B cell (primary cell): ENCODE measurements around the gene TBC1D14. TPM values are rescaled to one million over a fixed set of nuclear protein-coding genes. Genes with fewer than 3 reads are reported as not detected.

Experiments used
- ATAC-seq: fragments of 200-7000 bp; cut with Tn5 transposase; one replicate; pipeline ENCODE4 v1.10.0; 2021; ENCODE audit warnings: low read depth, mild to moderate bottlenecking, moderate number of reproducible peaks, moderate library complexity
- CTCF ChIA-PET: fragments of 350-600 bp; sonication (Branson Sonifier 250); formaldehyde crosslinking; loops from one replicate; lab custom pipeline; 2021; ENCODE audit warnings: antibody characterized with exemption, inconsistent platforms; lab: Charles Lee
- POLR2A ChIA-PET: fragments of 350-600 bp; sonication (Branson Sonifier 250); formaldehyde crosslinking; loops from one replicate; lab custom pipeline; 2021; ENCODE audit warnings: antibody characterized with exemption; lab: Charles Lee
- DNase-seq: peaks from one replicate; pipeline ENCODE4 v3.0.0; 2013
- H2AFZ ChIP-seq: 2 replicates; pipeline ENCODE4 v1.6.1; 2012; ENCODE audit warnings: mild to moderate bottlenecking, low read depth, low read length; ENCODE audit not compliant: insufficient read depth, poor library complexity, severe bottlenecking
- H3K27ac ChIP-seq, 2 donors: 1 replicate in 1 of 2; 2 replicates in 1 of 2; pipeline ENCODE4 v1.5.1; 2012 to 2013; ENCODE audit warnings: low read length in 2 of 2, mild to moderate bottlenecking in 2 of 2, moderate library complexity in 1 of 2
- H3K27me3 ChIP-seq, 4 experiments: fragments of 200-600 bp in 1 of 4; sonication (generic) in 1 of 4; replicated peaks in 1 of 4; 1 replicate in 2 of 4; 2 replicates in 2 of 4; pipeline versions ENCODE4 v1.6.1 to v1.7.0; 2013 to 2016; ENCODE audit warnings: low read length in 3 of 4, mild to moderate bottlenecking in 2 of 4, mixed read lengths in 1 of 4, moderate library complexity in 1 of 4; ENCODE audit not compliant: insufficient read depth in 4 of 4, control insufficient read depth in 3 of 4; ENCODE audit errors: control extremely low read depth in 1 of 4
- H3K36me3 ChIP-seq, 2 experiments: replicated peaks in 1 of 2; 1 replicate in 1 of 2; 2 replicates in 1 of 2; pipeline versions ENCODE4 v1.6.1 to v1.7.1; 2013; ENCODE audit warnings: low read length in 1 of 2; ENCODE audit not compliant: insufficient read depth in 2 of 2, control insufficient read depth in 1 of 2; ENCODE audit errors: control extremely low read depth in 1 of 2, extremely low read depth in 1 of 2
- H3K4me1 ChIP-seq, 2 donors: fragments of 200-600 bp in 1 of 2; sonication (generic) in 1 of 2; 1 replicate in 1 of 2; 2 replicates in 1 of 2; pipeline versions ENCODE4 v1.5.1 to v1.6.1; 2013 to 2017; ENCODE audit warnings: low read length in 2 of 2; ENCODE audit not compliant: control insufficient read depth in 2 of 2, insufficient read depth in 2 of 2
- H3K4me2 ChIP-seq: replicated peaks from 2 replicates; pipeline ENCODE3; 2012; ENCODE audit warnings: mild to moderate bottlenecking, low read depth, low read length; ENCODE audit not compliant: poor library complexity, severe bottlenecking
- H3K4me3 ChIP-seq, 5 experiments: fragments of 200-600 bp in 1 of 5; sonication (generic) in 1 of 5; 1 replicate in 3 of 5; 2 replicates in 2 of 5; pipeline versions ENCODE4 v1.5.1 to v1.7.0; 2011 to 2016; ENCODE audit warnings: low read length in 4 of 5, mild to moderate bottlenecking in 4 of 5, low read depth in 2 of 5, control low read depth in 1 of 5, moderate library complexity in 1 of 5; ENCODE audit not compliant: insufficient read depth in 1 of 5; ENCODE audit errors: control extremely low read depth in 1 of 5, extremely low read depth in 1 of 5
- H3K79me2 ChIP-seq: fragments of 200-600 bp; sonication (generic); one replicate; pipeline ENCODE4 v1.6.0; 2016; ENCODE audit warnings: low read length; ENCODE audit not compliant: control insufficient read depth, insufficient read depth
- H3K9ac ChIP-seq: fragments of 200-600 bp; sonication (generic); 2 replicates; pipeline ENCODE4 v1.6.1; 2017; ENCODE audit warnings: mild to moderate bottlenecking, low read length, moderate library complexity
- H3K9me3 ChIP-seq, 3 donors: one replicate each; pipeline versions ENCODE4 v1.6.1 to v1.7.1; 2013; ENCODE audit warnings: low read length in 2 of 3; ENCODE audit not compliant: control insufficient read depth in 2 of 3, insufficient read depth in 1 of 3; ENCODE audit errors: control extremely low read depth in 1 of 3
- H4K20me1 ChIP-seq: 2 replicates; pipeline ENCODE4 v1.6.0; 2012; ENCODE audit warnings: mild to moderate bottlenecking, low read length; ENCODE audit not compliant: insufficient read depth, control insufficient read depth, poor library complexity, severe bottlenecking
- H3K27ac Mint-ChIP-seq: one replicate; pipeline ENCODE4 v1.8.0; 2021; ENCODE audit warnings: mixed read lengths
- H3K27me3 Mint-ChIP-seq: one replicate; pipeline ENCODE4 v1.8.0; 2021; ENCODE audit warnings: mixed read lengths
- H3K4me1 Mint-ChIP-seq: one replicate; pipeline ENCODE4 v1.8.0; 2021; ENCODE audit warnings: mixed read lengths
- H3K4me3 Mint-ChIP-seq: one replicate; pipeline ENCODE4 v1.8.0; 2021; ENCODE audit warnings: mixed read lengths
- H3K9me3 Mint-ChIP-seq: one replicate; pipeline ENCODE4 v1.8.0; 2022; ENCODE audit warnings: mixed read lengths; ENCODE audit not compliant: insufficient read depth
- CTCF ChIP-seq: fragments of 200-600 bp; IDR thresholded peaks from one replicate; pipeline ENCODE4 v1.8.0; 2022; ENCODE audit warnings: antibody characterized with exemption, mild to moderate bottlenecking
- EZH2 ChIP-seq: IDR thresholded peaks from 2 replicates; pipeline ENCODE4 v1.6.1; 2012; ENCODE audit warnings: borderline replicate concordance, low read depth, mild to moderate bottlenecking, moderate library complexity, low read length; ENCODE audit not compliant: insufficient read depth, poor library complexity, severe bottlenecking
- WGBS: methylation state at CpG from one replicate; pipeline ENCODE4 v1.1.5; 2013; ENCODE audit warnings: missing lambda C conversion rate; ENCODE audit not compliant: insufficient coverage; 5-methylcytosine and 5-hydroxymethylcytosine counted together
- intact Hi-C: fragments of 100-400 bp; cut with micrococcal nuclease; formaldehyde crosslinking; loops from one replicate; pipeline ENCODE4 v1.10.0; 2022
- polyA plus RNA-seq: library from polyadenylated mRNA; depleted of rRNA; stranded (reverse); fragments of >200 nt; gene quantifications from 2 replicates; pipeline ENCODE4 v1.2.3, GENCODE V29; 2012
- total RNA-seq, 2 donors: library from RNA; stranded (reverse); fragments of 120-200 nt in 1 of 2; gene quantifications; 1 replicate in 1 of 2; 2 replicates in 1 of 2; pipeline versions ENCODE4 v1.2.3 to v1.2.4, GENCODE V29; 2013 to 2022

Gene TBC1D14
- total and polyA plus RNA-seq, 2 donors (not counting 1 experiment from before 2014, with no cell fraction given), result 21.9 to 42.0 TPM

DNA sequence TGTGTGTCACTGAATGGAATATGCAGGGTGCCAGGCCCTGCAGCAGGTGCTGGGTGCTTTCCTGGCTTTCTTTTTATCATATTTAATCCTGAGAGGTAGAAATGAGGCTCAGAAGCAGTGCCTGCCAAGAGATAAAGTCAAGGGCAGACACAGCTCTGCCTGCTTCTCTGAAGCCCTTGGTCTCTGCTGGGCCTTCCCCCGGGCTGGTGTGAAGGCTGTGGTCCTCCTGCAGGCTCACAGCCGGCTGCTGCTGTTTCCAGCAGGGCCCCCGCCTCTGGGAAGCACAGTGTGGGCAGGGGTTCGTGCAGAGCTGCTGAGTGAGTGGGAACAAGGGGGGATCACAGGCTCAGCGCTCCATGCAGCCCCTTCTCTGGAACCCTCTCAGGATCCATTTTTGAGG, 49.6 kb downstream of the TBC1D14 start:
- Mint-ChIP-seq H3K4me3 (no peak overlapping the region), H3K9me3 (no peaks in the 10 kb centered on the region), H3K4me1 (peaks cover 32% of the 10 kb centered on the region), H3K27ac (no peak overlapping the region), H3K27me3 (no peaks in the 10 kb centered on the region)
- Histone ChIP-seq H3K27ac (no peak overlapping the region), H3K9me3 (peaks cover 0 to 5% (median 0%) of the 10 kb centered on the region in 3 donors), H3K4me1 (peaks cover 29 to 38% of the 10 kb centered on the region in 2 donors), H3K36me3 (peaks cover 0 to 3% of the 10 kb centered on the region in 2 experiments), H3K9ac (no peak overlapping the region), H3K79me2 (peaks cover 88% of the 10 kb centered on the region), H3K27me3 (no peaks in the 10 kb centered on the region), H4K20me1 (peaks cover 46% of the 10 kb centered on the region), H2AFZ (no peak overlapping the region), H3K4me2 (no peak overlapping the region), H3K4me3 (no peak overlapping the region)
- intact Hi-C loops, result no loop called here
- POLR2A ChIA-PET, result no interaction called here
- no peak for TF ChIP-seq CTCF
- ATAC-seq (no peak), DNase-seq (no peak)
- WGBS, result 94% methylated on average over 5 of the region's 5 CpGs
- CTCF ChIA-PET, result interaction anchor here (1.5 kb wide), 1 partner anchor 15 kb away, joined by 6 read pairs; no protein-coding TSS in a partner anchor

- Mint-ChIP-seq H3K4me3 (no peak overlapping the region), H3K9me3 (no peaks in the 10 kb centered on the region), H3K27me3 (no peaks in the 10 kb centered on the region), H3K27ac (no peak overlapping the region), H3K4me1 (peaks cover 41% of the 10 kb centered on the region)
- Histone ChIP-seq H3K9ac (no peak overlapping the region), H3K9me3 (peaks cover 0 to 5% (median 0%) of the 10 kb centered on the region in 3 donors), H3K79me2 (peaks cover 79% of the 10 kb centered on the region), H2AFZ (no peak overlapping the region), H3K27ac (no peak overlapping the region), H3K4me1 (peaks cover 38 to 47% of the 10 kb centered on the region in 2 donors), H3K4me3 (no peak overlapping the region), H4K20me1 (peaks cover 37% of the 10 kb centered on the region), H3K4me2 (no peak overlapping the region), H3K27me3 (no peaks in the 10 kb centered on the region), H3K36me3 (peaks cover 0 to 3% of the 10 kb centered on the region in 2 experiments)
- DNase-seq, result no peak
- no peak for ATAC-seq
- no CpG with 5 or more reads among the region's 4 CpGs for whole genome bisulfite sequencing
- TF ChIP-seq EZH2, result no peak
- no peak for TF ChIP-seq CTCF
- intact Hi-C loops, result no loop called here
- ChIA-PET POLR2A (no interaction called here), CTCF (interaction anchor here (0.7 to 1.5 kb wide), 2 partner anchors 14 to 285 kb away, joined by 3 to 6 read pairs; no protein-coding TSS in a partner anchor)
Observed at GRCh38 chr4:6960154-6960553, 50.5 kb downstream of the TBC1D14 start.
